ENCODE data around the gene GCH1. TPM values are rescaled to one million over a fixed set of nuclear protein-coding genes. Genes with fewer than 3 reads are reported as not detected.
"Not testable (repeated sequence)": the region's sequence is repeated elsewhere in the genome, so short reads cannot be mapped to it uniquely, and the experiment has no call there.

GCH1 gene
- total RNA-seq, 1 experiment from 2014 or later, result 18.2 TPM

GRCh38 chr14:54801482-54801881 lies 101.1 kb downstream of the GCH1 start:
- DNase-seq (ENCODE audit: low read depth), result not testable (repeated sequence)

GRCh38 chr14:54798465-54799124 lies 104.0 kb downstream of the GCH1 start:
- DNase-seq (ENCODE audit: low read depth), result no peak

- DNase-seq (ENCODE audit: low read depth), result no peak
Measured at GRCh38 chr14:54797986-54798385, 104.6 kb downstream of the GCH1 start.

GRCh38 chr14:54797556-54797955 lies 105.1 kb downstream of the GCH1 start:
- no peak for DNase-seq (ENCODE audit: low read depth)

- DNase-seq (ENCODE audit: low read depth), result peak; percentile 60
Measured at GRCh38 chr14:54796961-54797360, 105.7 kb downstream of the GCH1 start.

- no peak for DNase-seq (ENCODE audit: low read depth)
Measured at GRCh38 chr14:54794796-54795195, 107.8 kb downstream of the GCH1 start.

- no peak for DNase-seq (ENCODE audit: low read depth)
Measured at GRCh38 chr14:54794159-54794558, 108.5 kb downstream of the GCH1 start.

- no peak for DNase-seq (ENCODE audit: low read depth)
Measured at GRCh38 chr14:54792288-54792687, 110.3 kb downstream of the GCH1 start.

Other genes starting within 250 kb of the GCH1 start
- gene WDHD1, start 124.3 kb upstream of the GCH1 start, total RNA-seq (2014; rRNA removed; shearing (Covaris generic)), result 31.0 and 32.5 TPM in 2 replicates
- gene SOCS4, start 124.4 kb upstream of the GCH1 start, total RNA-seq (2014; rRNA removed; shearing (Covaris generic)), result 18.9 and 21.2 TPM in 2 replicates
- gene MAPK1IP1L, start 148.8 kb upstream of the GCH1 start, total RNA-seq (2014; rRNA removed; shearing (Covaris generic)), result 69.4 and 108 TPM in 2 replicates
- 86.6 and 88.5 TPM in 2 replicates for gene LGALS3, start 226.4 kb upstream of the GCH1 start, total RNA-seq (2014; rRNA removed; shearing (Covaris generic))